H1 (cell line): ENCODE data around the gene SLC25A45.

Experiments used
- CBX5 ChIP-seq: fragments of 300-800, 300-1000 bp; sonication (generic); IDR thresholded peaks from 2 replicates; pipeline ENCODE4 v1.7.1; 2016; ENCODE audit warnings: antibody characterized with exemption, low read length, low read depth
- CHD2 ChIP-seq: IDR thresholded peaks from 2 replicates; pipeline ENCODE4 v1.6.1; 2012; ENCODE audit warnings: low read length, improper control_type of control experiment
- CTCF ChIP-seq, 3 experiments: IDR thresholded peaks; 1 replicate in 2 of 3; 2 replicates in 1 of 3; pipeline versions ENCODE4 v1.5.1 to v1.6.1; 2011; ENCODE audit warnings: low read length in 3 of 3, mild to moderate bottlenecking in 3 of 3, inconsistent platforms in 2 of 3, low read depth in 1 of 3, moderate library complexity in 1 of 3; ENCODE audit not compliant: insufficient read depth in 1 of 3; ENCODE audit errors: control extremely low read depth in 1 of 3
- EGR1 ChIP-seq: IDR thresholded peaks from 2 replicates; pipeline ENCODE4 v1.6.1; 2011; ENCODE audit warnings: low read depth, low read length, borderline replicate concordance
- EP300 ChIP-seq, 2 experiments: IDR thresholded peaks; 1 replicate in 1 of 2; 2 replicates in 1 of 2; pipeline ENCODE4 v1.6.1; 2011 to 2012; ENCODE audit warnings: low read depth in 2 of 2, low read length in 2 of 2, mild to moderate bottlenecking in 2 of 2, borderline replicate concordance in 1 of 2, inconsistent platforms in 1 of 2, moderate library complexity in 1 of 2
- MAFK ChIP-seq: IDR thresholded peaks from 2 replicates; pipeline ENCODE4 v1.6.1; 2012; ENCODE audit warnings: low read depth, mild to moderate bottlenecking, improper control_type of control experiment, low read length
- MAX ChIP-seq: IDR thresholded peaks from 2 replicates; pipeline ENCODE4 v1.6.1; 2012; ENCODE audit warnings: inconsistent platforms
- POU5F1 ChIP-seq: IDR thresholded peaks from 2 replicates; pipeline ENCODE4 v1.6.1; 2011; ENCODE audit warnings: low read depth, mild to moderate bottlenecking, low read length, moderate library complexity
- SIN3A ChIP-seq, 2 experiments: IDR thresholded peaks in 1 of 2; conservative IDR thresholded peaks in 1 of 2; 2 replicates each; pipeline ENCODE4 v1.6.1; 2011 to 2012; ENCODE audit warnings: low read length in 2 of 2, improper control_type of control experiment in 1 of 2, low read depth in 1 of 2, mild to moderate bottlenecking in 1 of 2
- TAF1 ChIP-seq: IDR thresholded peaks from 2 replicates; pipeline ENCODE4 v1.6.1; 2011; ENCODE audit warnings: mild to moderate bottlenecking, low read depth, low read length
- ZNF274 ChIP-seq: IDR thresholded peaks from 2 replicates; pipeline ENCODE4 v1.7.0; 2012; ENCODE audit warnings: low read length, borderline replicate concordance; ENCODE audit errors: extremely low read depth

- TF ChIP-seq CBX5 (no peak), SIN3A (conservative IDR thresholded peaks at IDR 0.05 in 1 of 2, IDR thresholded peaks at IDR 0.05 in 1 of 2; ENCODE audit: low read depth in 1 of 2, low read length in 2 of 2) (no peak), MAX (no peak), CTCF (IDR thresholded peaks at IDR 0.05; ENCODE audit: control extremely low read depth in 1 of 3, insufficient read depth in 1 of 3, low read depth in 1 of 3, low read length in 3 of 3) (no peak), EGR1 (no peak), EP300 (IDR thresholded peaks at IDR 0.05; ENCODE audit: borderline replicate concordance in 1 of 2, low read depth in 2 of 2, low read length in 2 of 2) (no peak), CHD2 (no peak), MAFK (no peak), ZNF274 (no peak), TAF1 (no peak), POU5F1 (no peak)
These were observed 11.8 kb downstream of the SLC25A45 start for GRCh38 chr11:65370659-65371049.
